Measurements from ENCODE around the gene PTGDR2.
"Not testable (repeated sequence)": the region's sequence is repeated elsewhere in the genome, so short reads cannot be mapped to it uniquely, and the experiment has no call there.

PTGDR2 gene

DNA sequence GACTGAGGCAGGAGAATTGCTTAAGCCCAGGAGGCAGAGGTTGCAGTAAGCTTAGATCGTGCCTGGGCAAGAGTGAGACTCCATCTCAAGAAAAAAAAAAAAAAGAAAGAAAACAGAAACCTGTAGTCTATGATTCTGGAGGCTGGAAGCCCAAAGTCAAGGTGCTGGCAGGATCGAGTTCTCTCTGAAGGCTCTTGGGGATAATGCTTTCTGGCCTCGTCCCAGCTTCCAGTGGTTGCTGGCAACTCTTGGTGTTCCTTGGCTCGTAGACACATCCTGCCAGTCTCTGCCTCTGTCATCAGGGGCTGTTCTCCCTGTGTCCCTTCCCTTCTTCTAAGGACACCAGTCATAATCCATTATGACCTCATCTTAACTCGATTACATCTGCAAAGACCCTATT, 30.6 kb downstream of the PTGDR2 start:
- Histone ChIP-seq H3K27ac (no peak overlapping the region), H3K36me3 (replicated peaks) (no peaks in the 10 kb centered on the region), H3K27me3 (replicated peaks) (no peaks in the 10 kb centered on the region), H3K4me3 (ENCODE audit: low read depth, low read length) (no peak overlapping the region)
- no peak for DNase-seq
- in situ Hi-C loops (cut with HindIII; ENCODE audit: low pct_ligation_motif_present, low sequenced_read_pairs), result no loop called here
- TF ChIP-seq, protein P1, sequence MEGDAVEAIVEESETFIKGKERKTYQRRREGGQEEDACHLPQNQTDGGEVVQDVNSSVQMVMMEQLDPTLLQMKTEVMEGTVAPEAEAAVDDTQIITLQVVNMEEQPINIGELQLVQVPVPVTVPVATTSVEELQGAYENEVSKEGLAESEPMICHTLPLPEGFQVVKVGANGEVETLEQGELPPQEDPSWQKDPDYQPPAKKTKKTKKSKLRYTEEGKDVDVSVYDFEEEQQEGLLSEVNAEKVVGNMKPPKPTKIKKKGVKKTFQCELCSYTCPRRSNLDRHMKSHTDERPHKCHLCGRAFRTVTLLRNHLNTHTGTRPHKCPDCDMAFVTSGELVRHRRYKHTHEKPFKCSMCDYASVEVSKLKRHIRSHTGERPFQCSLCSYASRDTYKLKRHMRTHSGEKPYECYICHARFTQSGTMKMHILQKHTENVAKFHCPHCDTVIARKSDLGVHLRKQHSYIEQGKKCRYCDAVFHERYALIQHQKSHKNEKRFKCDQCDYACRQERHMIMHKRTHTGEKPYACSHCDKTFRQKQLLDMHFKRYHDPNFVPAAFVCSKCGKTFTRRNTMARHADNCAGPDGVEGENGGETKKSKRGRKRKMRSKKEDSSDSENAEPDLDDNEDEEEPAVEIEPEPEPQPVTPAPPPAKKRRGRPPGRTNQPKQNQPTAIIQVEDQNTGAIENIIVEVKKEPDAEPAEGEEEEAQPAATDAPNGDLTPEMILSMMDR (IDR thresholded peaks at IDR 0.05; ENCODE audit: low read depth, low read length, missing control alignments), result no peak

DNA sequence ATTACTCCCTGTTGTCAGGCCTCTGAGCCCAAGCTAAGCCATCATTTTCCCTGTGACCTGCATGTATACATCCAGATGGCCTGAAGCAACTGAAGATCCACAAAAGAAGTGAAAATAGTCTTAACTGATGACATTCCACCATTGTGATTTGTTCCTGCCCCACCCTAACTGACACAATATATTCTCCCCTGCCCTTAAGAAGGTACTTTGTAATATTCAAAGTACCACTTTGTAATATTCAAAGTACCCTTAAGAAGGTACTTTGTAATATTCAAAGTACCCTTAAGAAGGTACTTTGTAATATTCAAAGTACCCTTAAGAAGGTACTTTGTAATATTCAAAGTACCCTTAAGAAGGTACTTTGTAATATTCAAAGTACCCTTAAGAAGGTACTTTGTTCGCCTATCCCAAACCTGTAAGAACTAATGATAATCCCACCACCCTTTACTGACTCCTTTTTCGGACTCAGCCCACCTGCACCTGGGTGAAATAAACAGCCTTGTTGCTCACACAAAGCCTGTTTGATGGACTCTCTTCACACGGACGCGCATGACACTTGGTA, 31.9 kb downstream of the PTGDR2 start:
- H3K27ac ChIP-seq; H3K27me3 ChIP-seq (replicated peaks); DNase-seq; H3K36me3 ChIP-seq (replicated peaks); in situ Hi-C loops (cut with HindIII; ENCODE audit: low pct_ligation_motif_present, low sequenced_read_pairs); H3K4me3 ChIP-seq (ENCODE audit: low read depth, low read length): not testable (repeated sequence)

DNA sequence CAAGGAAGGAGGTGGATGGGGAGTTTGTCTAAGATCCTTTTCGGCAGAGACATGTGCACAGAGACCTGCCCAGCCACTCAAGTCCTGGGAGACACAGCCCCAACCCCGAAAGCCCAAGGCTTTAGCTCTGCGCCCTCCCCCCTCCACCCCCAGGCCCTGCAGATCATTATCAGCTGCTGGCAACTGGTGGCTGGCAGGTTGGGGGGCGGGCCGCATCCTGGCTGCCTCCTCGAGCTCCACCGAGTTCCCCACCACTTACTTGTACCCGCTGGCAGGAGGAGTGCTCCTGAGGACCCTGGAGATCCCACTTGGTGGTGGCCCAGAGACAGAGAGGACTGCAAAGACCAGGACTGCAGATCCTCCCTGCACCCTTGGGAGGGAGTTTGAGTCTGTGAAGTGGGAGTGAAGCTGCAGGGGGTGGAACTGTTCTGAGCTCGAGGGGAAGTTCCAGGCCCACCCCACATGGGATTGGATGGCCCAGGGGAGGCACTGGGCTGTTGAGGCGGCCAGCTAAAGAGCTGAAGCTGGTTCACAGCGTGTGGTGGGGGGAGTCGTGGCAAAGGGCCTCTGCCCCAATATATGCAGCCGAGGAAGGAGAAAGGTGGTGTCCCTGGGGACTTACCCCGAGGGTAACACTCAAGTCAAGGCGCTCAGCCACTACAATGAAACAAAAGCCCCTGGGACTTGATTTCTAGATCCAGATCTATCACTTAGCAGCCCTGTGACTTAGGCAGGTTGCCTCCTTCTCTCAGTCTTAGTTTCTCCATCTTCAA, 33.7 kb downstream of the PTGDR2 start:
- Histone ChIP-seq H3K27ac (no peak overlapping the region), H3K27me3 (replicated peaks) (no peaks in the 10 kb centered on the region), H3K4me3 (ENCODE audit: low read depth, low read length) (no peak overlapping the region), H3K36me3 (replicated peaks) (no peaks in the 10 kb centered on the region)
- TF ChIP-seq, protein P1 (IDR thresholded peaks at IDR 0.05; ENCODE audit: low read depth, low read length, missing control alignments), result no peak
- no peak for DNase-seq
- in situ Hi-C loops (cut with HindIII; ENCODE audit: low pct_ligation_motif_present, low sequenced_read_pairs), result no loop called here

DNA sequence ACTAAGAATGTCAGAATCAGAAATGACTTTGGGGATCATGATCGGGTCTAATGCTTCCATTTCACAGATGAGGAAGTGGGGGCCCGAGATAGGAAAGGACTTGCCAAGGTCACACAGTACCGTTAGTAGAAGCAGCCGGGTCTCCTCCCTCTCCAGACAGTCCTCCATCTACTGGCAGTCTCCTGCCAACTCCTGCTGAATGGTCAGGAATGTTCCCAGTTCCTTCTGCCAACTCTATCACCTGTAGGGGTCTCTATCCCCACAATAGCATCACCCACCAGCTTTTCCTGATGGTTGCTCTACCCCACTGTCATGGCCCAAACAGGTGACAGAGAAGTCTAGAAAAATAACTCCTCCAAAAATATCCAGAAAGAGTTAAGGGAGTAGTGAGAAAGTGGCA, 37.7 kb downstream of the PTGDR2 start:
- TF ChIP-seq, protein P1 (IDR thresholded peaks at IDR 0.05; ENCODE audit: low read depth, low read length, missing control alignments), result no peak
- Histone ChIP-seq H3K27ac (no peak overlapping the region), H3K36me3 (replicated peaks) (no peaks in the 10 kb centered on the region), H3K27me3 (replicated peaks) (no peaks in the 10 kb centered on the region), H3K4me3 (ENCODE audit: low read depth, low read length) (no peak overlapping the region)
- in situ Hi-C loops (cut with HindIII; ENCODE audit: low pct_ligation_motif_present, low sequenced_read_pairs), result no loop called here
- DNase-seq, result no peak

DNA sequence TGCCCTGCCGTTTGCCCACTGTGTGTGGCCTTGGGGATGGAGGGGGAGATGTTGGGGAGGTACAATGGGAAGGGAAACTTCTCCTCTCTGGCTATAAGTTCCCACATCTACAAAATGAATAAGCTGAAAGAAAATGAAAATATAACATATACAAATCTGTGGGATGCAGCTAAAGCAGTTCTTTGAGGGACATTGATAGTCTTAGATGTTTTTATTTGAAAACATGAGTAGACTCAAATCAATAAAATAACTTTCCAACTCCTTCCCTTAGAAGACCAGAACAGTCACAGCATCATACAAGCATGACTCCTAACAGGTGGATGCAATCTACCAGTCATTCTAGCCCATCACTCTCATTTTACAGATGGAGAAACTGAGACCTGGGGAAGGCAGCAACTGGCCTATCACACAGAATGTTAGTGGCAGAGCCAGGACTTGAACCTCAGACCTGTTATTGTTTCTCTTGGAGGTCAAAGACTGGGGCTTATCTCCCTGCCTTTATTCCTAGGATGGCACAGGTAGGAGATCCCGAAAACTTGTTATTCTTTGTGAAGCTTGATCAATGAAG, 39.1 kb downstream of the PTGDR2 start:
- in situ Hi-C loops (cut with HindIII; ENCODE audit: low pct_ligation_motif_present, low sequenced_read_pairs), result no loop called here
- Histone ChIP-seq H3K27ac (no peak overlapping the region), H3K36me3 (replicated peaks) (no peaks in the 10 kb centered on the region), H3K27me3 (replicated peaks) (no peaks in the 10 kb centered on the region), H3K4me3 (ENCODE audit: low read depth, low read length) (no peak overlapping the region)
- no peak for DNase-seq
- TF ChIP-seq, protein P1 (IDR thresholded peaks at IDR 0.05; ENCODE audit: low read depth, low read length, missing control alignments), result no peak

DNA sequence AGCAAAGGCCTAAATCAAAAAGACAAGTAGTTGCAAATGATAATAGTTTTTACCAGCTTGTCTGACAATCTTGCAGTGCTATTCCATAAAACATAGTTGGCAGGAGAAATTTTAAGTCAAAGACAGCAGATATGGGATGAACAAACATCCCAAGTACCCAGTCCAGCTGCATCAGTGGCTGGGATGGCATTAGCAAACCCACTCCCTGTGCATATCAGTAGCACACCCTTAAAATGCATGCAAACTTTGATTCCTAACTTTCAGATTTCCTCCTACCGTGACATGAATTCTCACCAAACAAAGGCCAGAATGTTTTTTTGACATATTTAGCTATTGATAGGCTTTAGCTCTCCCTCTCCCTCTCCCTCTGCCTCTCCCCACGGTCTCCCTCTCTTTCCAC, 41.6 kb downstream of the PTGDR2 start:
- no peak for DNase-seq
- Histone ChIP-seq H3K27me3 (replicated peaks) (no peaks in the 10 kb centered on the region), H3K36me3 (replicated peaks) (no peaks in the 10 kb centered on the region), H3K4me3 (ENCODE audit: low read depth, low read length) (no peak overlapping the region), H3K27ac (no peak overlapping the region)
- in situ Hi-C loops (cut with HindIII; ENCODE audit: low pct_ligation_motif_present, low sequenced_read_pairs), result no loop called here
- TF ChIP-seq, protein P1 (IDR thresholded peaks at IDR 0.05; ENCODE audit: low read depth, low read length, missing control alignments), result no peak

Data from brain microvascular endothelial cell (primary cell).